ENCODE results near the gene FOS. TPM values are rescaled to one million over a fixed set of nuclear protein-coding genes. Genes with fewer than 3 reads are reported as not detected.
"Not testable (repeated sequence)": the region's sequence is repeated elsewhere in the genome, so short reads cannot be mapped to it uniquely, and the experiment has no call there.

FOS gene
- total and polyA plus RNA-seq, 12 donors = 9.3 to 173 (median 53.2) TPM

DNA sequence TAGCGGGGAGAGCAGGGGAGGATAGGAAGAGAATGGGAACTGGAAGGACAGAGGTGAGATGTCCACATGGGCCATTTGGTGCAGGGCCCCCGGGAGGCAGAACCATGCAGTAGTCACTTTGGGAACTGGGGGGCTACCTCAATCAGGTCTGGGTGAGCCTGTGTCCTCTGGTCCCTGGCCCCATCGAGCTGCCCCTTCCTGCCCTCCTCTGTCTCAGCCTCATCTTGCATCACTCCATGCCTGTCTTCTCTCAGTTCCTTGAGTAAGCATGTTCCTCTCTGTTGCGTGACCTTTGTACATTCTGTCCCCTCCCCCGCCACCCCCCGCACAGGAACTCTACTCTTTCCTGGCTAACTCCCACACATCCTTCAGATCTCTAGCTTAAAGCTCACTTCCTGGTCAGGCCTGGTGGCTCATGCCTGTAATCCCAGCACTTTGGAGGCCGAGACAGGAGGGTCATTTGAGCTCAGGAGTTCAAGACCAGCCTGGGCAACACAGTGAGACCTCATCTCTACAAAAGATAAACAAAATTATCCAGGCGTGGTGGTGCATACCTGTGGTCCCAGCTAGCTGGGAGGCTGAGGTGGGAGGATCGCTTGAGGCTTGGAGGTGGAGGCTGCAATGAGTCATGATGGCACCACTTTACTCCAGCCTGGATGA is 23.2 kb downstream of the FOS start:
- Histone ChIP-seq H3K27me3 (no peaks in the 10 kb centered on the region), H3K27ac (peak overlapping the region in 8 of 10 donors; percentile 8 to 97 (median 36)), H3K4me1 (peaks cover 0 to 66% (median 9%) of the 10 kb centered on the region in 9 donors), H3K4me3 (no peak overlapping the region), H3K9me3 (no peaks in the 10 kb centered on the region), H3K36me3 (no peaks in the 10 kb centered on the region)
- WGBS, 2 donors = 54 to 71% methylated on average over 9 of the region's 9 CpGs
- DNase-seq (peak in 1 of 2 donors; percentile 29), ATAC-seq (peak; percentile 10 to 76 (median 54))
- intact Hi-C loops (cut with DNase I) = loop anchor here in 6 of 10 donors (2.0 to 10.0 kb wide), 5 partner anchors 167 to 387 kb away; no protein-coding TSS in a partner anchor
- TF ChIP-seq, protein P1, sequence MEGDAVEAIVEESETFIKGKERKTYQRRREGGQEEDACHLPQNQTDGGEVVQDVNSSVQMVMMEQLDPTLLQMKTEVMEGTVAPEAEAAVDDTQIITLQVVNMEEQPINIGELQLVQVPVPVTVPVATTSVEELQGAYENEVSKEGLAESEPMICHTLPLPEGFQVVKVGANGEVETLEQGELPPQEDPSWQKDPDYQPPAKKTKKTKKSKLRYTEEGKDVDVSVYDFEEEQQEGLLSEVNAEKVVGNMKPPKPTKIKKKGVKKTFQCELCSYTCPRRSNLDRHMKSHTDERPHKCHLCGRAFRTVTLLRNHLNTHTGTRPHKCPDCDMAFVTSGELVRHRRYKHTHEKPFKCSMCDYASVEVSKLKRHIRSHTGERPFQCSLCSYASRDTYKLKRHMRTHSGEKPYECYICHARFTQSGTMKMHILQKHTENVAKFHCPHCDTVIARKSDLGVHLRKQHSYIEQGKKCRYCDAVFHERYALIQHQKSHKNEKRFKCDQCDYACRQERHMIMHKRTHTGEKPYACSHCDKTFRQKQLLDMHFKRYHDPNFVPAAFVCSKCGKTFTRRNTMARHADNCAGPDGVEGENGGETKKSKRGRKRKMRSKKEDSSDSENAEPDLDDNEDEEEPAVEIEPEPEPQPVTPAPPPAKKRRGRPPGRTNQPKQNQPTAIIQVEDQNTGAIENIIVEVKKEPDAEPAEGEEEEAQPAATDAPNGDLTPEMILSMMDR (IDR thresholded peaks at IDR 0.05) = no peak

DNA sequence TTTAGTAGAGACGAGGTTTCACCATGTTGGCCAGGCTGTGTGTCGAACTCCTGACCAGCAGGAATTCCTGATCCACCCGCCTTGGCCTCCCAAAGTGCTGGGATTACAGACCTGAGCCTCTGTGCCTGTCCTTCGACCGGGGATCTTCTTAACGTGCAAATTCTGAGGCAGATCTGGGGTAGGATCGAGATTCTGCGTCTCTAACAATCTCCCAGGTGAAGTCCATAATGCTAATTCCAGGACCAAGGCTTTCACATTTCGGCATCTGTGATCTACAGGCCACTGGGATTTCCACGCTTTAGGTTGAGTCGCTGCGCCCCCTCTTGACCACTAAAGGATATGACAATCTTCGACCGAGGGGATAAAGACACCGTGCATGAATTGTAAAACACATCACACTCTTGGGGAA is 24.8 kb downstream of the FOS start:
- DNase-seq (peak in 1 of 2 donors; percentile 39), ATAC-seq (peak; percentile 44 to 76 (median 70))
- TF ChIP-seq, protein P1 (IDR thresholded peaks at IDR 0.05) = peak; percentile 73 to 90 (median 82)
- no peaks in the 10 kb centered on the region for H3K27me3 ChIP-seq
- H3K4me1 ChIP-seq = peaks cover 0 to 57% (median 15%) of the 10 kb centered on the region in 9 donors
- H3K27ac ChIP-seq = peak overlapping the region in 3 of 10 donors; percentile 13 to 97 (median 57)
- no peaks in the 10 kb centered on the region for H3K9me3 ChIP-seq
- H3K36me3 ChIP-seq = no peaks in the 10 kb centered on the region
- WGBS, 2 donors = 19 to 21% methylated on average over 15 of the region's 15 CpGs
- intact Hi-C loops (cut with DNase I) = loop anchor here in 7 of 10 donors (1.0 to 10.0 kb wide), 7 partner anchors 169 to 389 kb away; no protein-coding TSS in a partner anchor
- no peak overlapping the region for H3K4me3 ChIP-seq

DNA sequence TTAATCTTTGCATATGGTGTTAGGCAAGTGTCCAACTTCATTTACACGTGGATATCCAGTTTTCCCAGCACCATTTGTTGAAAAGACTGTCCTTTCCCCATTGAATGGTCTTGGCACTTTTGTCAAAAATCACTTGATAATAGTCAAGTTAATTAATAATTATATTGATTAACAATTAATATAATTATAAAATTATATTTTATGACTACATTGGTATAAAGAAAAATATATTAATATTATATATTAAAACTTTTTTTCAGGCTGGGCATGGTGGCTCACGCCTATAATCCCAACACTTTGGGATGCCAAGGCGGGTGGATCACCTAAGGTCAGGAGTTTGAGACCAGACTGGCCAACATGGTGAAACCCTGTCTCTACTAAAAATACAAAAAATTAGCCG is 27.8 kb downstream of the FOS start:
- intact Hi-C loops (cut with DNase I) = loop anchor here in 7 of 10 donors (2.0 to 10.0 kb wide), 6 partner anchors 178 to 392 kb away; no protein-coding TSS in a partner anchor
- WGBS, 2 donors = 76 to 81% methylated on average over 4 of the region's 4 CpGs
- not testable (repeated sequence) for H3K27ac ChIP-seq, DNase-seq, H3K36me3 ChIP-seq, ATAC-seq, H3K9me3 ChIP-seq, H3K4me3 ChIP-seq, H3K27me3 ChIP-seq
- H3K4me1 ChIP-seq = peaks cover 7 to 39% (median 23%) of the 10 kb centered on the region in 9 donors

DNA sequence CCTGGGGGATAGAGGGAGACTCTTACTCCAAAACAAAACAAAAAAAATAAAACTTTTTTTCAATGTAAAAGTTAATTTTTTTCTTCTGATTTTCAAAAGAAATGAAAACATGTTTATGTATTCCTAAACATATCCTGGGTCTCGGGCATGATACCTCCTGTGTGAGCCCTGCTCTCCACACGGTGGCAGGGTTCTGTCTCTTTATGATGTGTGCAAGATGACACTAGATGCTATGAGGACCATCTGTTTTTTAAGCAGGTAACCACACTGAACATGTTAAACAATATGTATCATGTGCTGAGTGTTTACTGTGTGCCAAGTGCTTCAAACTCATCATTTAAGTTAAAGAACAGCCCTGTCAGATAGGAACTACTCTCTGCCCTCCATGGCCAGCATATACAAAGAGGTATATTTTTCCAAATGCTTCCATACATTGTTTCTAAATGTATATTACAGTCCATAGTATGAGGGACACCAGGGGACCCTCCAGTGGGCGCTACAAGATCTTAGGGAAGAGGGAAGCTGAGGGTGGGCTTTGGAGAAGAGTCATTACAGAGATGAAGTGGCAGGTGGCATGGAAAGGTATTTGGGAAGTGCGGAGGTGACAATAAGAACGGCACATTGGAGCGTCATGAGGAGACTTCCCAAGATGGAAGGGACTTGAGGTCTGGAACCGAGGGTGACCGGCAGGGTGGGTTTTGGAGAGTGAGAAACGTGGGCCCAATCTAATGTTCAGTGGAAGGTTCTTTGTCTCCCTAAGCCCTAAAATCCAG is 28.5 kb downstream of the FOS start:
- H3K27me3 ChIP-seq = no peaks in the 10 kb centered on the region
- H3K4me1 ChIP-seq = peaks cover 7 to 40% (median 24%) of the 10 kb centered on the region in 9 donors
- TF ChIP-seq, protein P1 (IDR thresholded peaks at IDR 0.05) = peak in 6 of 9 donors; percentile 19 to 38 (median 26)
- H3K27ac ChIP-seq = no peak overlapping the region
- no peak overlapping the region for H3K4me3 ChIP-seq
- 67 to 68% methylated on average over 9 of the region's 9 CpGs for WGBS, 2 donors
- no peak for DNase-seq
- H3K36me3 ChIP-seq = no peaks in the 10 kb centered on the region
- no peak for ATAC-seq
- H3K9me3 ChIP-seq = no peaks in the 10 kb centered on the region
- intact Hi-C loops (cut with DNase I) = loop anchor here in 9 of 10 donors (1.0 to 10.0 kb wide), 8 partner anchors 124 to 392 kb away; no protein-coding TSS in a partner anchor

All from heart right ventricle (tissue), 16 donors.